H9 (cell line): ENCODE measurements around the gene PIM3. TPM values are rescaled to one million over a fixed set of nuclear protein-coding genes. Genes with fewer than 3 reads are reported as not detected.

ENCODE experiments used
- DNase-seq: peaks from one replicate; pipeline ENCODE4 v3.0.0-alpha.2; 2017
- H2AFZ ChIP-seq: one replicate; pipeline ENCODE4 v1.6.1; 2013; ENCODE audit warnings: mild to moderate bottlenecking, low read length, control low read depth, moderate library complexity
- H2AK5ac ChIP-seq: 2 replicates; pipeline ENCODE4 v1.6.1; 2013; ENCODE audit warnings: low read length, control low read depth, mixed read lengths; ENCODE audit not compliant: insufficient read length
- H2BK120ac ChIP-seq: one replicate; pipeline ENCODE4 v1.6.1; 2013; ENCODE audit warnings: low read depth, mild to moderate bottlenecking, low read length, control low read depth, inconsistent platforms; ENCODE audit not compliant: poor library complexity, severe bottlenecking
- H2BK12ac ChIP-seq: 2 replicates; pipeline ENCODE4 v1.6.1; 2013; ENCODE audit warnings: low read length, control low read depth, mixed read lengths, low read depth; ENCODE audit not compliant: insufficient read length
- H2BK15ac ChIP-seq: 2 replicates; pipeline ENCODE4 v1.6.1; 2013; ENCODE audit warnings: low read depth, low read length, control low read depth
- H2BK20ac ChIP-seq: one replicate; pipeline ENCODE4 v1.6.1; 2013; ENCODE audit warnings: low read depth, mild to moderate bottlenecking, low read length, control low read depth, inconsistent platforms; ENCODE audit not compliant: poor library complexity, severe bottlenecking
- H2BK5ac ChIP-seq: 2 replicates; pipeline ENCODE4 v1.6.1; 2013; ENCODE audit warnings: low read length, control low read depth, mixed read lengths; ENCODE audit not compliant: insufficient read length
- H3K14ac ChIP-seq: 2 replicates; pipeline ENCODE4 v1.6.1; 2013; ENCODE audit warnings: low read length, control low read depth; ENCODE audit not compliant: insufficient read depth
- H3K18ac ChIP-seq: 2 replicates; pipeline ENCODE4 v1.6.1; 2013; ENCODE audit warnings: low read depth, mild to moderate bottlenecking, mixed read lengths, low read length, control low read depth; ENCODE audit not compliant: insufficient read length
- H3K23ac ChIP-seq: 2 replicates; pipeline ENCODE4 v1.6.1; 2013; ENCODE audit warnings: low read length, control low read depth, mixed read lengths, low read depth; ENCODE audit not compliant: insufficient read length
- H3K23me2 ChIP-seq: 2 replicates; pipeline ENCODE4 v1.6.1; 2013; ENCODE audit warnings: low read depth, mild to moderate bottlenecking, mixed read lengths, low read length, control low read depth; ENCODE audit not compliant: insufficient read length, poor library complexity, severe bottlenecking
- H3K27ac ChIP-seq: 2 replicates; pipeline ENCODE4 v1.5.1; 2013; ENCODE audit warnings: low read length, control low read depth, mixed read lengths, low read depth; ENCODE audit not compliant: insufficient read length
- H3K27me3 ChIP-seq: 2 replicates; pipeline ENCODE4 v1.6.1; 2013; ENCODE audit warnings: low read length, control low read depth, inconsistent platforms; ENCODE audit not compliant: insufficient read depth
- H3K4ac ChIP-seq: 2 replicates; pipeline ENCODE4 v1.6.1; 2013; ENCODE audit warnings: low read depth, mild to moderate bottlenecking, control low read depth, inconsistent platforms, low read length, moderate library complexity
- H3K4me1 ChIP-seq: 2 replicates; pipeline ENCODE4 v1.6.1; 2013; ENCODE audit warnings: low read length, control low read depth, inconsistent platforms; ENCODE audit not compliant: insufficient read depth
- H3K4me2 ChIP-seq: 2 replicates; pipeline ENCODE4 v1.6.1; 2013; ENCODE audit warnings: low read length, control low read depth, mixed read lengths; ENCODE audit not compliant: insufficient read length, insufficient read depth
- H3K56ac ChIP-seq: 2 replicates; pipeline ENCODE4 v1.6.1; 2013; ENCODE audit warnings: low read depth, mild to moderate bottlenecking, mixed read lengths, low read length, control low read depth; ENCODE audit not compliant: insufficient read length
- H3K79me1 ChIP-seq: 2 replicates; pipeline ENCODE4 v1.6.1; 2013; ENCODE audit warnings: low read depth, mild to moderate bottlenecking, moderate library complexity, low read length, control low read depth, inconsistent platforms; ENCODE audit not compliant: insufficient read depth, poor library complexity, severe bottlenecking
- H3K79me2 ChIP-seq: 2 replicates; pipeline ENCODE4 v1.6.1; 2013; ENCODE audit warnings: low read length, control low read depth, inconsistent platforms; ENCODE audit not compliant: insufficient read depth
- H3K9ac ChIP-seq: 2 replicates; pipeline ENCODE4 v1.6.1; 2013; ENCODE audit warnings: low read length, control low read depth, mixed read lengths; ENCODE audit not compliant: insufficient read length; ENCODE audit errors: extremely low read depth
- H3K9me3 ChIP-seq: one replicate; pipeline ENCODE4 v1.6.1; 2013; ENCODE audit warnings: low read depth, low read length, inconsistent platforms; ENCODE audit not compliant: control insufficient read depth
- H3T11ph ChIP-seq: one replicate; pipeline ENCODE4 v1.6.1; 2013; ENCODE audit warnings: mild to moderate bottlenecking, low read length, control low read depth, inconsistent platforms
- H4K20me1 ChIP-seq: one replicate; pipeline ENCODE4 v1.6.1; 2013; ENCODE audit not compliant: control insufficient read depth, insufficient read length, insufficient read depth
- H4K5ac ChIP-seq: 2 replicates; pipeline ENCODE4 v1.6.1; 2013; ENCODE audit warnings: low read depth, mild to moderate bottlenecking, mixed read lengths, low read length, control low read depth; ENCODE audit not compliant: insufficient read length
- H4K8ac ChIP-seq: replicated peaks from 2 replicates; pipeline ENCODE4 v1.6.1; 2013; ENCODE audit warnings: low read length, control low read depth, mixed read lengths, low read depth; ENCODE audit not compliant: insufficient read length
- H4K91ac ChIP-seq: 2 replicates; pipeline ENCODE4 v1.6.1; 2013; ENCODE audit warnings: low read depth, mild to moderate bottlenecking, moderate library complexity, mixed read lengths, low read length, control low read depth; ENCODE audit not compliant: insufficient read length
- H3K27ac Mint-ChIP-seq, 3 experiments: 2 replicates in 2 of 3; 3 replicates in 1 of 3; pipeline ENCODE4 v1.8.0; 2020 to 2021; ENCODE audit warnings: mixed read lengths in 3 of 3, mild to moderate bottlenecking in 1 of 3, moderate library complexity in 1 of 3
- H3K27me3 Mint-ChIP-seq: 2 replicates; pipeline ENCODE4 v1.8.0; 2021; ENCODE audit warnings: low read depth, mild to moderate bottlenecking, moderate library complexity, mixed read lengths
- H3K36me3 Mint-ChIP-seq, 3 experiments: 2 replicates in 2 of 3; 3 replicates in 1 of 3; pipeline ENCODE4 v1.8.0; 2020 to 2021; ENCODE audit warnings: low read depth in 3 of 3, mixed read lengths in 3 of 3; ENCODE audit not compliant: insufficient read depth in 1 of 3
- H3K4me1 Mint-ChIP-seq, 2 experiments: 2 replicates each; pipeline ENCODE4 v1.8.0; 2020; ENCODE audit warnings: mixed read lengths in 2 of 2
- H3K4me3 Mint-ChIP-seq, 2 experiments: 2 replicates in 1 of 2; 3 replicates in 1 of 2; pipeline ENCODE4 v1.8.0; 2020 to 2021; ENCODE audit warnings: mild to moderate bottlenecking in 2 of 2, mixed read lengths in 2 of 2, moderate library complexity in 1 of 2
- H3K9me3 Mint-ChIP-seq, 2 experiments: 2 replicates in 1 of 2; 3 replicates in 1 of 2; pipeline ENCODE4 v1.8.0; 2020; ENCODE audit warnings: mild to moderate bottlenecking in 2 of 2, mixed read lengths in 2 of 2, moderate library complexity in 1 of 2
- CTCF ChIP-seq: fragments of 200-600 bp; sonication (generic); conservative IDR thresholded peaks from 3 replicates; pipeline ENCODE4 v1.8.0; 2021; ENCODE audit warnings: antibody characterized with exemption, mild to moderate bottlenecking
- WGBS: extraction: QIAGEN DNeasy Blood & Tissue Kit; methylation state at CpG from one replicate; pipeline ENCODE4 v1.1.7; 2013; ENCODE audit warnings: missing lambda C conversion rate, low lambda C conversion rate, mixed read lengths; ENCODE audit not compliant: insufficient read length; ENCODE audit errors: extremely low coverage; 5-methylcytosine and 5-hydroxymethylcytosine counted together
- total RNA-seq: library from RNA; stranded (reverse); gene quantifications from 2 replicates; pipeline ENCODE4 v1.2.1, GENCODE V29; 2021

PIM3 gene
- total RNA-seq, 1 experiment from 2014 or later = 43.4 TPM

- H2BK15ac ChIP-seq = no peak overlapping the region
- H4K5ac ChIP-seq = no peak overlapping the region
- no peak overlapping the region for H3K4me2 ChIP-seq
- no peak overlapping the region for H3K9ac ChIP-seq
- H3K79me1 ChIP-seq = no peaks in the 10 kb centered on the region
- WGBS = no CpG with 5 or more reads among the region's 23 CpGs
- no peak overlapping the region for H4K91ac ChIP-seq
- H3K9me3 ChIP-seq = no peaks in the 10 kb centered on the region
- H3K9me3 Mint-ChIP-seq = no peaks in the 10 kb centered on the region
- H3K27ac Mint-ChIP-seq = peak overlapping the region in 1 of 3 experiments; percentile 27; a peak in 1 of 7 replicates
- H3K14ac ChIP-seq = no peak overlapping the region
- no peak overlapping the region for H2BK20ac ChIP-seq
- no peaks in the 10 kb centered on the region for H3K79me2 ChIP-seq
- H3K4me1 ChIP-seq = no peaks in the 10 kb centered on the region
- no peak overlapping the region for H2AK5ac ChIP-seq
- H3K4me3 Mint-ChIP-seq = no peak overlapping the region
- H3T11ph ChIP-seq = no peak overlapping the region
- H3K56ac ChIP-seq = no peak overlapping the region
- H4K20me1 ChIP-seq = no peaks in the 10 kb centered on the region
- no peak overlapping the region for H3K4ac ChIP-seq
- TF ChIP-seq CTCF = no peak
- no peak overlapping the region for H2AFZ ChIP-seq
- peaks cover 13 to 30% of the 10 kb centered on the region in 2 experiments for H3K4me1 Mint-ChIP-seq
- no peaks in the 10 kb centered on the region for H3K27me3 Mint-ChIP-seq
- H2BK120ac ChIP-seq = no peak overlapping the region
- H4K8ac ChIP-seq = no peak overlapping the region
- no peak overlapping the region for H2BK5ac ChIP-seq
- no peak overlapping the region for H3K18ac ChIP-seq
- H3K27ac ChIP-seq = no peak overlapping the region
- peak; percentile 39 for DNase-seq
- no peaks in the 10 kb centered on the region for H3K36me3 Mint-ChIP-seq
- no peaks in the 10 kb centered on the region for H3K27me3 ChIP-seq
- no peak overlapping the region for H2BK12ac ChIP-seq
- H3K23me2 ChIP-seq = no peaks in the 10 kb centered on the region
- H3K23ac ChIP-seq = no peak overlapping the region
Measured at GRCh38 chr22:49948116-49948957, 12.2 kb upstream of the PIM3 start.
